Kidney epithelial cell (primary cell): ENCODE measurements around the gene PARP9. TPM values are rescaled to one million over a fixed set of nuclear protein-coding genes. Genes with fewer than 3 reads are reported as not detected.

ENCODE experiments used
- DNase-seq: peaks from one replicate; pipeline ENCODE4 v3.0.0-alpha.2; 2010; ENCODE audit warnings: low read depth
- H3K27me3 ChIP-seq: 2 replicates; pipeline ENCODE4 v1.6.0; 2011; ENCODE audit warnings: low read length; ENCODE audit not compliant: control insufficient read depth, insufficient read depth
- H3K36me3 ChIP-seq: 2 replicates; pipeline ENCODE4 v1.5.1; 2011; ENCODE audit warnings: low read length; ENCODE audit not compliant: control insufficient read depth, insufficient read depth
- H3K4me3 ChIP-seq: 2 replicates; pipeline ENCODE4 v1.5.1; 2011; ENCODE audit warnings: low read depth, mild to moderate bottlenecking, control low read depth, low read length
- total RNA-seq: library from RNA; depleted of rRNA; stranded (reverse); fragments of >200 nt; gene quantifications from 2 replicates; pipeline ENCODE4 v1.2.3, GENCODE V29; 2015
- TF ChIP-seq, protein P1 (sequence below): IDR thresholded peaks from 2 replicates; pipeline ENCODE4 v1.5.1; 2011; ENCODE audit warnings: mild to moderate bottlenecking, moderate library complexity, low read length, control low read depth, inconsistent platforms; ENCODE audit not compliant: insufficient read depth, poor library complexity, severe bottlenecking

PARP9 gene
- total RNA-seq, 1 donor from 2014 or later, result 15.8 TPM

- no peak for DNase-seq
- Histone ChIP-seq H3K27me3 (no peaks in the 10 kb centered on the region), H3K36me3 (no peaks in the 10 kb centered on the region), H3K4me3 (no peak overlapping the region)
- TF ChIP-seq, protein P1, sequence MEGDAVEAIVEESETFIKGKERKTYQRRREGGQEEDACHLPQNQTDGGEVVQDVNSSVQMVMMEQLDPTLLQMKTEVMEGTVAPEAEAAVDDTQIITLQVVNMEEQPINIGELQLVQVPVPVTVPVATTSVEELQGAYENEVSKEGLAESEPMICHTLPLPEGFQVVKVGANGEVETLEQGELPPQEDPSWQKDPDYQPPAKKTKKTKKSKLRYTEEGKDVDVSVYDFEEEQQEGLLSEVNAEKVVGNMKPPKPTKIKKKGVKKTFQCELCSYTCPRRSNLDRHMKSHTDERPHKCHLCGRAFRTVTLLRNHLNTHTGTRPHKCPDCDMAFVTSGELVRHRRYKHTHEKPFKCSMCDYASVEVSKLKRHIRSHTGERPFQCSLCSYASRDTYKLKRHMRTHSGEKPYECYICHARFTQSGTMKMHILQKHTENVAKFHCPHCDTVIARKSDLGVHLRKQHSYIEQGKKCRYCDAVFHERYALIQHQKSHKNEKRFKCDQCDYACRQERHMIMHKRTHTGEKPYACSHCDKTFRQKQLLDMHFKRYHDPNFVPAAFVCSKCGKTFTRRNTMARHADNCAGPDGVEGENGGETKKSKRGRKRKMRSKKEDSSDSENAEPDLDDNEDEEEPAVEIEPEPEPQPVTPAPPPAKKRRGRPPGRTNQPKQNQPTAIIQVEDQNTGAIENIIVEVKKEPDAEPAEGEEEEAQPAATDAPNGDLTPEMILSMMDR, result no peak
These were observed 75.7 kb downstream of the PARP9 start for GRCh38 chr3:122488262-122488973.

DNA sequence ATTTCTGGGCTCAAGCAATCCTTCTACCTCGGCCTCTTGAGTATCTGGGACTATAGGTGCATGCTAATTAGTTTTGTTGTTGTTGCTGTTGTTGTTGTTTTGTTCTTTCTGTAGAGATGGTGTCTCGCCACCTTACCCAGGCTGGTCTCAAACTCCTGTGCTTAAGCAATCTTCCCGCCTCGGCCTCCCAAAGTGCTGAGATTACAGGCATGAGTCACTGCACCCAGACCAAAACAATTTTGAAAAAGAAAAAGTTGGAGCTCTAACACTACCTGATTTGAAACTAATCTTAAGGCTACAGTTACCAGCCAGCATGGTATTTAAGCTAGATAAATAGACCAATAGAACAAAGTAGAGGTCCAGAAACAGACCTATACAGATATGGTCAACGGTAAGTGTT lies 79.1 kb downstream of the PARP9 start:
- no peaks in the 10 kb centered on the region for H3K36me3 ChIP-seq
- H3K4me3 ChIP-seq, result no peak overlapping the region
- DNase-seq, result no peak
- no peaks in the 10 kb centered on the region for H3K27me3 ChIP-seq
- TF ChIP-seq, protein P1, result no peak

- TF ChIP-seq, protein P1, result no peak
- no peaks in the 10 kb centered on the region for H3K36me3 ChIP-seq
- no peak overlapping the region for H3K4me3 ChIP-seq
- H3K27me3 ChIP-seq, result no peaks in the 10 kb centered on the region
- no peak for DNase-seq
These were observed 82.7 kb downstream of the PARP9 start for GRCh38 chr3:122481390-122481789.

Other genes starting within 250 kb of the PARP9 start
- not detected in 2 replicates for gene CSTA, start 239.1 kb downstream of the PARP9 start, total RNA-seq
- 24.8 and 27.1 TPM in 2 replicates for gene MIX23, start 181.1 kb downstream of the PARP9 start, total RNA-seq
- 14.3 and 20.1 TPM in 2 replicates for gene FAM162A, start 180.1 kb downstream of the PARP9 start, total RNA-seq
- gene WDR5B, start 148.2 kb downstream of the PARP9 start, total RNA-seq, result 4.2 and 4.9 TPM in 2 replicates
- gene KPNA1, start 49.4 kb downstream of the PARP9 start, total RNA-seq, result 46.0 and 48.1 TPM in 2 replicates
- 42.9 and 46.8 TPM in 2 replicates for gene DTX3L, start within 50 bp of the PARP9 start, total RNA-seq
- gene PARP15, start 13.3 kb upstream of the PARP9 start, total RNA-seq, result under 0.01 TPM in 1 of 2 replicates, not detected in the other
- gene PARP14, start 116.5 kb upstream of the PARP9 start, total RNA-seq, result 46.9 and 48.9 TPM in 2 replicates
- 8.1 and 10.7 TPM in 2 replicates for gene HSPBAP1, start 229.5 kb upstream of the PARP9 start, total RNA-seq
- gene SLC49A4, start 230.8 kb upstream of the PARP9 start, total RNA-seq, result 17.2 and 24.7 TPM in 2 replicates